Endothelial cell of umbilical vein (primary cell): Measurements from ENCODE around the gene ZBP1. TPM values are rescaled to one million over a fixed set of nuclear protein-coding genes. Genes with fewer than 3 reads are reported as not detected.

Source experiments
- BruUV-seq: library from RNA; stranded (reverse); fragments of 400-500 nt; replicated peaks from 2 replicates; lab custom pipeline; 2021; lab: Mats Ljungman, UMichigan
- CTCF ChIA-PET: fragments of 300-600, 350-600 bp; sonication (Branson Sonifier 250); formaldehyde crosslinking; loops from one replicate; lab custom pipeline; 2021; ENCODE audit warnings: antibody characterized with exemption, inconsistent platforms; lab: Charles Lee
- POLR2A ChIA-PET: fragments of 300-600, 350-600 bp; sonication (Branson Sonifier 250); formaldehyde crosslinking; loops from one replicate; lab custom pipeline; 2021; ENCODE audit warnings: antibody characterized with exemption, inconsistent platforms; lab: Charles Lee
- DNase-seq: peaks from one replicate; pipeline ENCODE4 v3.0.0-alpha.2; 2011; ENCODE audit warnings: low read depth, low spot score
- FAIRE-seq: peaks from 2 replicates; lab custom pipeline; 2011; peaks lifted over from hg19 to GRCh38; lab: Jason Lieb, UNC
- H2AFZ ChIP-seq: 2 replicates; pipeline ENCODE4 v1.6.0; 2012; ENCODE audit warnings: low read depth, low read length, control low read depth, inconsistent platforms
- H3K27ac ChIP-seq: 2 replicates; pipeline ENCODE4 v1.5.1; 2011; ENCODE audit warnings: low read depth, mild to moderate bottlenecking, control low read depth, low read length, moderate library complexity; ENCODE audit not compliant: insufficient read depth
- H3K27me3 ChIP-seq, 2 experiments: 2 replicates each; pipeline versions ENCODE4 v1.6.0 to v1.6.1; 2011; ENCODE audit warnings: low read length in 2 of 2, mixed read lengths in 1 of 2; ENCODE audit not compliant: control insufficient read depth in 2 of 2, insufficient read depth in 2 of 2
- H3K36me3 ChIP-seq, 2 experiments: 2 replicates in 1 of 2; 3 replicates in 1 of 2; pipeline ENCODE4 v1.5.1; 2011; ENCODE audit warnings: low read length in 2 of 2, mild to moderate bottlenecking in 1 of 2, moderate library complexity in 1 of 2; ENCODE audit not compliant: control insufficient read depth in 2 of 2, insufficient read depth in 2 of 2; ENCODE audit errors: extremely low read depth in 1 of 2
- H3K4me1 ChIP-seq: 3 replicates; pipeline ENCODE4 v1.5.1; 2011; ENCODE audit warnings: mild to moderate bottlenecking, low read length; ENCODE audit not compliant: control insufficient read depth, insufficient read depth; ENCODE audit errors: extremely low read depth
- H3K4me2 ChIP-seq: 2 replicates; pipeline ENCODE4 v1.6.1; 2011; ENCODE audit warnings: low read length, control low read depth, mixed read lengths; ENCODE audit not compliant: insufficient read depth
- H3K4me3 ChIP-seq, 3 experiments: fragments of 200-600 bp in 1 of 3; sonication (generic), shearing (Covaris generic) in 1 of 3; replicated peaks in 1 of 3; 2 replicates each; pipeline ENCODE4 v1.5.1; 2011 to 2016; ENCODE audit warnings: control low read depth in 3 of 3, low read length in 3 of 3, mild to moderate bottlenecking in 2 of 3, inconsistent platforms in 1 of 3, low read depth in 1 of 3, moderate library complexity in 1 of 3; ENCODE audit not compliant: insufficient read depth in 1 of 3
- H3K79me2 ChIP-seq: 2 replicates; pipeline ENCODE4 v1.6.0; 2012; ENCODE audit warnings: low read length, inconsistent platforms; ENCODE audit not compliant: control insufficient read depth, insufficient read depth
- H3K9ac ChIP-seq: replicated peaks from 2 replicates; pipeline ENCODE3; 2011; ENCODE audit warnings: low read length, control low read depth; ENCODE audit not compliant: insufficient read depth; ENCODE audit errors: extremely low read depth
- H3K9me1 ChIP-seq: replicated peaks from 3 replicates; pipeline ENCODE4 v1.6.0; 2011; ENCODE audit warnings: mild to moderate bottlenecking, low read length; ENCODE audit not compliant: control insufficient read depth, insufficient read depth; ENCODE audit errors: extremely low read depth
- H3K9me3 ChIP-seq: replicated peaks from 2 replicates; pipeline ENCODE4 v1.5.1; 2012; ENCODE audit warnings: low read length, inconsistent platforms; ENCODE audit not compliant: control insufficient read depth, insufficient read depth
- H4K20me1 ChIP-seq: replicated peaks from 2 replicates; pipeline ENCODE3; 2011; ENCODE audit warnings: mild to moderate bottlenecking, low read length; ENCODE audit not compliant: control insufficient read depth, insufficient read depth; ENCODE audit errors: extremely low read depth
- FOS ChIP-seq: IDR thresholded peaks from 2 replicates; pipeline ENCODE4 v1.6.1; 2011; ENCODE audit warnings: mild to moderate bottlenecking, low read length, moderate library complexity, borderline replicate concordance; ENCODE audit not compliant: insufficient read depth
- GATA2 ChIP-seq: IDR thresholded peaks from 2 replicates; pipeline ENCODE4 v1.7.0; 2011; ENCODE audit warnings: low read depth, mild to moderate bottlenecking, moderate library complexity, mixed read lengths, low read length; ENCODE audit not compliant: insufficient read length, insufficient read depth
- JUN ChIP-seq: IDR thresholded peaks from 2 replicates; pipeline ENCODE4 v1.6.1; 2011; ENCODE audit warnings: borderline replicate concordance, low read depth; ENCODE audit not compliant: insufficient read length, insufficient read depth
- MYC ChIP-seq: IDR thresholded peaks from one replicate; pipeline ENCODE4 v1.6.1; 2011; ENCODE audit warnings: mild to moderate bottlenecking, low read depth, low read length
- POLR2A ChIP-seq: IDR thresholded peaks from 2 replicates; pipeline ENCODE4 v1.6.1; 2012; ENCODE audit warnings: low read depth, mild to moderate bottlenecking, control low read depth, low read length
- POLR2AphosphoS5 ChIP-seq: IDR thresholded peaks from 2 replicates; pipeline ENCODE4 v1.6.1; 2012; ENCODE audit warnings: low read depth, mild to moderate bottlenecking, control low read depth, low read length, moderate library complexity; ENCODE audit not compliant: insufficient read depth
- dilution Hi-C: fragments of 300-500 bp; cut with MboI; formaldehyde crosslinking; loops from one replicate; pipeline ENCODE4 v1.15.0; 2019; ENCODE audit warnings: low sequenced_read_pairs; ENCODE audit not compliant: extremely low pct_ligation_motif_present
- intact Hi-C: fragments of 100-400 bp; cut with micrococcal nuclease; formaldehyde crosslinking; loops from one replicate; pipeline ENCODE4 v1.10.0; 2022
- polyA plus RNA-seq, 4 experiments: library from polyadenylated mRNA; depleted of rRNA in 3 of 4; stranded (reverse) in 3 of 4; unstranded in 1 of 4; fragments of >200 nt; gene quantifications; 2 replicates each; pipeline versions ENCODE4 v1.2.1 to v1.2.3, GENCODE V29; 2011 to 2012; ENCODE audit warnings: missing spikeins in 1 of 4
- total RNA-seq: library from RNA; stranded (reverse); gene quantifications from 2 replicates; pipeline ENCODE4 v1.2.3, GENCODE V29; 2021
- TF ChIP-seq, protein P1 (sequence below), 2 donors: IDR thresholded peaks; 1 replicate in 1 of 2; 2 replicates in 1 of 2; pipeline ENCODE4 v1.5.1; 2011; ENCODE audit warnings: low read length in 2 of 2, mild to moderate bottlenecking in 2 of 2, moderate library complexity in 2 of 2, control low read depth in 1 of 2, inconsistent platforms in 1 of 2, low read depth in 1 of 2; ENCODE audit not compliant: insufficient read depth in 1 of 2; ENCODE audit errors: extremely low read depth in 1 of 2
- TF ChIP-seq, protein P2 (sequence below): IDR thresholded peaks from 2 replicates; pipeline ENCODE4 v1.6.1; 2011; ENCODE audit not compliant: insufficient read depth, insufficient read length

ZBP1 gene
- total and polyA plus RNA-seq, 2 donors (not counting 3 experiments of a cell fraction or from before 2014, with no cell fraction given), result not detected

DNA sequence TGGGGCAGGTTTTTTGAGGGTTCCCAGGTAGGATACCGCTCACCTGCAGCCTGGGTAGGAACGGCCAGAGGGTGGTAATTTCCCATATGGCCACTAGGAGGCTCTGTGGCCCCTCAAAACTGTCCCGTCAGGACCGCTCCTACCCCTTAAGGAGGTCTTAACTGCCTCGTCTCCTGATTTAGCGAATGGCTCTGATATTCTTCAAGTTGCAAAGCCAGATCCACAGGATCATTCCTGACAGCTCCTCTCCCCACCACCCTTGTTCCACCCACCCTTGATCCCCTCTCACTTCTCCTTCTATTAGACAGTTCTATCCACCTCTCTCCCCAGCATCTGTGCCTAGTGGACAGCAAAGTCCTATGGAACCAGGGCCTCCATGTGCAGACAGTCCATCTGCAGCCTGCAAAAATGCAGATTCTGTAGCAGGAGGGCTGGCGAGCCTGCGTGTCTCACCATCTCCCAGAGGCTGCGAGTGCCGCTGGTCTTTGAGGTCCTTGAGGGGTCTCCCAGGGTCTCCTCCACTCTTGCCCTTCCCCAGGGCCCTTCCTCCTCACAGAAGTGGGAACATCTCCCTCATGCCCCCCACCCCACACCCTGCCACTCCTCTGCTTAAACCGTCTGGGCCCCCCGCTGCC, 34.3 kb upstream of the ZBP1 start:
- no peaks in the 10 kb centered on the region for H3K79me2 ChIP-seq
- peak; percentile 69 for DNase-seq
- ChIA-PET POLR2A (no interaction called here), CTCF (interaction anchor here (0.6 to 4.5 kb wide), 33 partner anchors 11 to 541 kb away, joined by 3 to 89 read pairs (median 4); partner anchors contain the start of genes PMEPA1 and ZBP1)
- no peaks in the 10 kb centered on the region for H3K9me3 ChIP-seq
- peaks cover 3 to 26% of the 10 kb centered on the region in 2 experiments for H3K36me3 ChIP-seq
- H3K4me3 ChIP-seq, result no peak overlapping the region
- H3K9me1 ChIP-seq, result no peaks in the 10 kb centered on the region
- dilution Hi-C loops (no loop called here), intact Hi-C loops (loop anchor here (1.0 to 10.0 kb wide), 9 partner anchors 32 to 555 kb away; partner anchors contain the start of gene PMEPA1)
- H3K27me3 ChIP-seq, result no peaks in the 10 kb centered on the region
- FAIRE-seq, result peak; percentile 76
- no peak overlapping the region for H2AFZ ChIP-seq
- TF ChIP-seq POLR2AphosphoS5 (no peak), POLR2A (no peak)
- TF ChIP-seq, protein P1, sequence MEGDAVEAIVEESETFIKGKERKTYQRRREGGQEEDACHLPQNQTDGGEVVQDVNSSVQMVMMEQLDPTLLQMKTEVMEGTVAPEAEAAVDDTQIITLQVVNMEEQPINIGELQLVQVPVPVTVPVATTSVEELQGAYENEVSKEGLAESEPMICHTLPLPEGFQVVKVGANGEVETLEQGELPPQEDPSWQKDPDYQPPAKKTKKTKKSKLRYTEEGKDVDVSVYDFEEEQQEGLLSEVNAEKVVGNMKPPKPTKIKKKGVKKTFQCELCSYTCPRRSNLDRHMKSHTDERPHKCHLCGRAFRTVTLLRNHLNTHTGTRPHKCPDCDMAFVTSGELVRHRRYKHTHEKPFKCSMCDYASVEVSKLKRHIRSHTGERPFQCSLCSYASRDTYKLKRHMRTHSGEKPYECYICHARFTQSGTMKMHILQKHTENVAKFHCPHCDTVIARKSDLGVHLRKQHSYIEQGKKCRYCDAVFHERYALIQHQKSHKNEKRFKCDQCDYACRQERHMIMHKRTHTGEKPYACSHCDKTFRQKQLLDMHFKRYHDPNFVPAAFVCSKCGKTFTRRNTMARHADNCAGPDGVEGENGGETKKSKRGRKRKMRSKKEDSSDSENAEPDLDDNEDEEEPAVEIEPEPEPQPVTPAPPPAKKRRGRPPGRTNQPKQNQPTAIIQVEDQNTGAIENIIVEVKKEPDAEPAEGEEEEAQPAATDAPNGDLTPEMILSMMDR (IDR thresholded peaks at IDR 0.05; ENCODE audit: extremely low read depth in 1 of 2, insufficient read depth in 1 of 2, low read depth in 1 of 2, low read length in 2 of 2), result peak; percentile 82 to 85
- BruUV-seq, result no TSS peak
- H3K27ac ChIP-seq, result no peak overlapping the region
- H3K4me2 ChIP-seq, result no peak overlapping the region
- no peaks in the 10 kb centered on the region for H3K4me1 ChIP-seq
- no peak overlapping the region for H3K9ac ChIP-seq
- H4K20me1 ChIP-seq, result no peaks in the 10 kb centered on the region

DNA sequence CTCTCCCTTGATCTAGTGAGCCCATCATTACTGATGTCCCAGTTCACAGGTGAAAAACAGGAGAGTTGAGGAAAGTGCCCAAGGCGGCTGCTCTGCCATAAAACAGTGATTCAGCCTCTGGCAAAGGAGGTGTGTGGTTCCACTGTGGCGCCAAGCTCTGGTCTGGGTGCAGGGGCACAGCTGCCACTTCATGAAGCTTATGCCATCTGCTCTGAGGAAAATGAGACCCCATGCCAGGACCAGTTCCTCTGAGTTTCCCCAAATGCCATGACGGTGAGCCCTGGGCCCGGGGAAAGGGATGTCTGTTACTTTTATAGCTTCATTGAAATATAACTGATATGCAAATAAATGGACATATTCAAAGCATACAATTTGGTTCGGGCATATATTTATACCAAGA, 33.7 kb upstream of the ZBP1 start:
- Histone ChIP-seq H3K9ac (no peak overlapping the region), H2AFZ (no peak overlapping the region), H3K9me1 (no peaks in the 10 kb centered on the region), H3K36me3 (peaks cover 3 to 26% of the 10 kb centered on the region in 2 experiments), H3K9me3 (no peaks in the 10 kb centered on the region), H3K4me3 (no peak overlapping the region), H3K79me2 (no peaks in the 10 kb centered on the region), H3K4me1 (no peaks in the 10 kb centered on the region), H3K27me3 (no peaks in the 10 kb centered on the region), H3K4me2 (no peak overlapping the region), H3K27ac (no peak overlapping the region), H4K20me1 (no peaks in the 10 kb centered on the region)
- TF ChIP-seq POLR2AphosphoS5 (no peak), JUN (no peak), FOS (no peak), GATA2 (no peak), MYC (no peak)
- TF ChIP-seq, protein P1 (IDR thresholded peaks at IDR 0.05; ENCODE audit: extremely low read depth in 1 of 2, insufficient read depth in 1 of 2, low read depth in 1 of 2, low read length in 2 of 2), result no peak
- TF ChIP-seq, protein P2, sequence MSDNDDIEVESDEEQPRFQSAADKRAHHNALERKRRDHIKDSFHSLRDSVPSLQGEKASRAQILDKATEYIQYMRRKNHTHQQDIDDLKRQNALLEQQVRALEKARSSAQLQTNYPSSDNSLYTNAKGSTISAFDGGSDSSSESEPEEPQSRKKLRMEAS, result no peak
- FAIRE-seq, result no peak
- dilution Hi-C loops (no loop called here), intact Hi-C loops (loop anchor here (1.0 to 10.0 kb wide), 9 partner anchors 32 to 555 kb away; partner anchors contain the start of gene PMEPA1)
- CTCF ChIA-PET, result interaction anchor here (0.6 to 4.5 kb wide), 38 partner anchors 11 to 547 kb away, joined by 3 to 89 read pairs (median 4); partner anchors contain the start of genes PMEPA1 and ZBP1
- POLR2A ChIA-PET, result no interaction called here
- BruUV-seq, result no TSS peak
- DNase-seq, result no peak
